ENCODE measurements around the gene MAP3K2.
"Not testable (repeated sequence)": the region's sequence is repeated elsewhere in the genome, so short reads cannot be mapped to it uniquely, and the experiment has no call there.

Gene MAP3K2

GRCh38 chr2:127421116-127421800 is 33.5 kb upstream of the MAP3K2 start:
- no peak for DNase-seq

- no peak for DNase-seq
These were observed 32.5 kb upstream of the MAP3K2 start for GRCh38 chr2:127420039-127420864.

GRCh38 chr2:127419448-127420038 is 31.8 kb upstream of the MAP3K2 start:
- DNase-seq = no peak

GRCh38 chr2:127419112-127419430 is 31.3 kb upstream of the MAP3K2 start:
- DNase-seq = no peak

- DNase-seq = no peak
These were observed 30.7 kb upstream of the MAP3K2 start, which contains the start of gene PROC for GRCh38 chr2:127418300-127419111. Gene PROC (plus strand): TSS chr2:127418427. CDS start chr2:127419943, 1,516 bp downstream.

- no peak for DNase-seq
These were observed 29.6 kb upstream of the MAP3K2 start for GRCh38 chr2:127417406-127417805.

- DNase-seq = no peak
These were observed 28.8 kb upstream of the MAP3K2 start for GRCh38 chr2:127416506-127417001.

- DNase-seq = peak; percentile 84
These were observed 28.1 kb upstream of the MAP3K2 start for GRCh38 chr2:127415593-127416505.

GRCh38 chr2:127414638-127415592 is 27.1 kb upstream of the MAP3K2 start:
- no peak for DNase-seq

GRCh38 chr2:127413782-127414637 is 26.2 kb upstream of the MAP3K2 start:
- no peak for DNase-seq

GRCh38 chr2:127413200-127413599 is 25.4 kb upstream of the MAP3K2 start:
- DNase-seq = no peak

- DNase-seq = no peak
These were observed 24.0 kb upstream of the MAP3K2 start for GRCh38 chr2:127411653-127412369.

GRCh38 chr2:127410871-127411652 is 23.3 kb upstream of the MAP3K2 start:
- DNase-seq = no peak

- not testable (repeated sequence) for DNase-seq
These were observed 21.9 kb upstream of the MAP3K2 start for GRCh38 chr2:127409716-127410115.

GRCh38 chr2:127408807-127409099 is 21.0 kb upstream of the MAP3K2 start:
- DNase-seq = no peak

GRCh38 chr2:127408004-127408806 is 20.4 kb upstream of the MAP3K2 start:
- peak; percentile 96 for DNase-seq

- DNase-seq = no peak
These were observed 19.9 kb upstream of the MAP3K2 start for GRCh38 chr2:127407661-127408003.
